Lower leg skin (tissue), 3 donors: ENCODE results near the gene ACBD3.

Source experiments
- CTCF ChIP-seq, 3 donors: fragments of 450-650 bp; IDR thresholded peaks; one replicate each; pipeline ENCODE4 v1.5.1; 2016; ENCODE audit warnings: antibody characterized with exemption in 3 of 3, mild to moderate bottlenecking in 3 of 3, moderate library complexity in 2 of 3
- POLR2A ChIP-seq, 2 donors: fragments of 450-650 bp; IDR thresholded peaks; one replicate each; pipeline ENCODE4 v1.6.1; 2016 to 2017; ENCODE audit warnings: antibody characterized with exemption in 2 of 2, mild to moderate bottlenecking in 1 of 2, moderate library complexity in 1 of 2

GRCh38 chr1:226222686-226223085, 36.1 kb upstream of the ACBD3 start:
- no peak for TF ChIP-seq POLR2A (IDR thresholded peaks at IDR 0.05)
- no peak for TF ChIP-seq CTCF (IDR thresholded peaks at IDR 0.05)
